EL (cell line): Measurements from ENCODE around the gene NHLRC4.
"Not testable (repeated sequence)": the region's sequence is repeated elsewhere in the genome, so short reads cannot be mapped to it uniquely, and the experiment has no call there.

Source experiments
- DNase-seq: peaks from one replicate; pipeline ENCODE4 v3.0.0-alpha.2; 2016

The NHLRC4 gene

GRCh38 chr16:586047-586644 is 19.3 kb downstream of the NHLRC4 start:
- DNase-seq, result peak; percentile 35

- no peak for DNase-seq
These were observed 20.1 kb downstream of the NHLRC4 start for GRCh38 chr16:586645-587590.

- DNase-seq, result peak; percentile 64
These were observed 21.8 kb downstream of the NHLRC4 start for GRCh38 chr16:588639-588888.

GRCh38 chr16:588889-589657 is 22.3 kb downstream of the NHLRC4 start:
- DNase-seq, result peak; percentile 94

GRCh38 chr16:589658-590187 is 22.9 kb downstream of the NHLRC4 start, which contains the start of gene RAB40C:
TSS of gene RAB40C (plus strand) at chr16:590066. CDS start at chr16:590292, 226 bp downstream.
- DNase-seq, result peak; percentile 97

- no peak for DNase-seq
These were observed 23.5 kb downstream of the NHLRC4 start for GRCh38 chr16:590188-590814.

- DNase-seq, result no peak
These were observed 24.0 kb downstream of the NHLRC4 start for GRCh38 chr16:590815-591200.

GRCh38 chr16:591231-591630 is 24.4 kb downstream of the NHLRC4 start:
- no peak for DNase-seq

- no peak for DNase-seq
These were observed 25.2 kb downstream of the NHLRC4 start for GRCh38 chr16:591892-592517.

GRCh38 chr16:592518-593306 is 25.9 kb downstream of the NHLRC4 start:
- DNase-seq, result no peak

GRCh38 chr16:593406-593805 is 26.6 kb downstream of the NHLRC4 start:
- DNase-seq, result no peak

- DNase-seq, result no peak
These were observed 27.0 kb downstream of the NHLRC4 start for GRCh38 chr16:593807-594206.

GRCh38 chr16:595094-595528 is 28.3 kb downstream of the NHLRC4 start:
- no peak for DNase-seq

- no peak for DNase-seq
These were observed 29.3 kb downstream of the NHLRC4 start for GRCh38 chr16:595942-596735.

GRCh38 chr16:596736-597060 is 29.9 kb downstream of the NHLRC4 start:
- no peak for DNase-seq

- not testable (repeated sequence) for DNase-seq
These were observed 30.9 kb downstream of the NHLRC4 start for GRCh38 chr16:597655-598054.

- no peak for DNase-seq
These were observed 32.3 kb downstream of the NHLRC4 start for GRCh38 chr16:598823-599739.

GRCh38 chr16:600781-601180 is 34.0 kb downstream of the NHLRC4 start:
- no peak for DNase-seq

GRCh38 chr16:603933-604332 is 37.1 kb downstream of the NHLRC4 start:
- DNase-seq, result no peak
